GM12892 (cell line): ENCODE measurements around the gene CCS.

Experiments
- POLR2A ChIP-seq: IDR thresholded peaks from 2 replicates; pipeline ENCODE4 v1.6.1; 2011; ENCODE audit warnings: low read depth, low read length, control low read depth
- POLR2AphosphoS5 ChIP-seq: IDR thresholded peaks from 2 replicates; pipeline ENCODE4 v1.6.1; 2011; ENCODE audit warnings: low read depth, low read length, control low read depth

DNA sequence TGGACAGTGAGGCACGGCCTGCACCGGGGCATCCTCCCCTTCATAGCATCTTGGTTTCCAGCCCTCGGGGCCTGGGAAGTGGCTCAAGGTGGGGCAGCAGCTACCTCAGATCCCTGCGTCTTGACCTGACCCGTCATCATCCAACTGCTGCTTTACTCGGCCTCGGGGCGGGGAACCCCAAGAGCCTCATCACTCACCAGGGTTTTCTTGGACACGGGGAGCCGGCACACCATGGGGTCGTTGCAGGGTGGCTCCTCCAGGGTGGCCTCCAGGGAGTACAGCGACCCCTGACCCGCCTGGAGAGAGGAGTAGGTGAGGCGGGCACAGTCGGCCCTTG is 25.2 kb upstream of the CCS start:
- no peak for TF ChIP-seq POLR2A
- no peak for TF ChIP-seq POLR2AphosphoS5
